VCaP (cell line): ENCODE data around the gene UGGT1.
A peak's percentile ranks its signal among the peaks of the same experiment; 100 is the strongest.

Source experiments
- H3K27ac ChIP-seq: fragments of 450-650 bp; 2 replicates; pipeline ENCODE4 v1.5.1; 2017
- TF ChIP-seq, protein P1 (sequence below): fragments of 450-650 bp; conservative IDR thresholded peaks from 2 replicates; pipeline ENCODE4 v1.5.1; 2017; ENCODE audit warnings: mild to moderate bottlenecking, moderate library complexity

The UGGT1 gene, protein sequence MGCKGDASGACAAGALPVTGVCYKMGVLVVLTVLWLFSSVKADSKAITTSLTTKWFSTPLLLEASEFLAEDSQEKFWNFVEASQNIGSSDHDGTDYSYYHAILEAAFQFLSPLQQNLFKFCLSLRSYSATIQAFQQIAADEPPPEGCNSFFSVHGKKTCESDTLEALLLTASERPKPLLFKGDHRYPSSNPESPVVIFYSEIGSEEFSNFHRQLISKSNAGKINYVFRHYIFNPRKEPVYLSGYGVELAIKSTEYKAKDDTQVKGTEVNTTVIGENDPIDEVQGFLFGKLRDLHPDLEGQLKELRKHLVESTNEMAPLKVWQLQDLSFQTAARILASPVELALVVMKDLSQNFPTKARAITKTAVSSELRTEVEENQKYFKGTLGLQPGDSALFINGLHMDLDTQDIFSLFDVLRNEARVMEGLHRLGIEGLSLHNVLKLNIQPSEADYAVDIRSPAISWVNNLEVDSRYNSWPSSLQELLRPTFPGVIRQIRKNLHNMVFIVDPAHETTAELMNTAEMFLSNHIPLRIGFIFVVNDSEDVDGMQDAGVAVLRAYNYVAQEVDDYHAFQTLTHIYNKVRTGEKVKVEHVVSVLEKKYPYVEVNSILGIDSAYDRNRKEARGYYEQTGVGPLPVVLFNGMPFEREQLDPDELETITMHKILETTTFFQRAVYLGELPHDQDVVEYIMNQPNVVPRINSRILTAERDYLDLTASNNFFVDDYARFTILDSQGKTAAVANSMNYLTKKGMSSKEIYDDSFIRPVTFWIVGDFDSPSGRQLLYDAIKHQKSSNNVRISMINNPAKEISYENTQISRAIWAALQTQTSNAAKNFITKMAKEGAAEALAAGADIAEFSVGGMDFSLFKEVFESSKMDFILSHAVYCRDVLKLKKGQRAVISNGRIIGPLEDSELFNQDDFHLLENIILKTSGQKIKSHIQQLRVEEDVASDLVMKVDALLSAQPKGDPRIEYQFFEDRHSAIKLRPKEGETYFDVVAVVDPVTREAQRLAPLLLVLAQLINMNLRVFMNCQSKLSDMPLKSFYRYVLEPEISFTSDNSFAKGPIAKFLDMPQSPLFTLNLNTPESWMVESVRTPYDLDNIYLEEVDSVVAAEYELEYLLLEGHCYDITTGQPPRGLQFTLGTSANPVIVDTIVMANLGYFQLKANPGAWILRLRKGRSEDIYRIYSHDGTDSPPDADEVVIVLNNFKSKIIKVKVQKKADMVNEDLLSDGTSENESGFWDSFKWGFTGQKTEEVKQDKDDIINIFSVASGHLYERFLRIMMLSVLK (N-terminal part only)

DNA sequence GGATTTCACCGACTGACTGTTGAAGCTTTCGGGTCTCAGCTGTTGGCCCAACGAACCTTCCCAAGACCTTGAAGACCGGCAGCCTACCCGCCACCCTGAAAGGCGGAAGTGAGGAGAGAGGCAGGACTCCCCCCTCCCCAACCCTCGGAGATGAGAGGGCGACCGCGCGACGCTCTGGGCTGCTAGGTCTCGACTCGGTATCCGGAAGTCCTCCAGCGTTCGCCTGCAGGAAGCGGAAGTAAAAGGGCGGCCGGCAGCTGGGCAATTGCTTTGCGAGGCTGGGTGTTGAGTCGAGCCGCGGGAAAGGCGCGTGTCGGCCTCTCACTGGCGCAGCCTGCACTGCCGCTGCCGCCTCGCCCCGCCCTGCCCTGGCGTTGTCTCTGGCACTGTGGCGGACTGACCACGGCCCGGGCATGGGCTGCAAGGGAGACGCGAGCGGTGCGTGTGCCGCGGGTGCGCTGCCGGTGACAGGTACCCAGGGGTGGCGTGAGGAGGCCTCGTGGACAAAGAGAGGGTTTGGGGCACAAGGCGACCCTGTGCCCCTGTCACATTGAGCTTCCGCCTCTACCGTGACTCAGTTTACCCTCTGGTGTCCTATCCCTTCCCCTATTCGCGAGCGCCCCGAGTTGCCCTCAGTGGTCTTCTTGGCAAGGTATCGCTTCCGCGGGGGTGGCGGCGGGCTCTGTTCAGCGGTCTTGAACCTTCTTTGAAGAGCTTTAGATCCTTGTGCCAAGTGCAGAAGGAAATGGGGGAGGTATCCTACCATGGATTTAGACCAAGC lies at the start of gene UGGT1:
TSS of gene UGGT1 (plus strand) at position 256 of the 781 bp plus-strand sequence. CDS start at position 414, 158 bp downstream.
- peak within 1 kb of the TSS; percentile 76 for H3K27ac ChIP-seq
- TF ChIP-seq, protein P1, sequence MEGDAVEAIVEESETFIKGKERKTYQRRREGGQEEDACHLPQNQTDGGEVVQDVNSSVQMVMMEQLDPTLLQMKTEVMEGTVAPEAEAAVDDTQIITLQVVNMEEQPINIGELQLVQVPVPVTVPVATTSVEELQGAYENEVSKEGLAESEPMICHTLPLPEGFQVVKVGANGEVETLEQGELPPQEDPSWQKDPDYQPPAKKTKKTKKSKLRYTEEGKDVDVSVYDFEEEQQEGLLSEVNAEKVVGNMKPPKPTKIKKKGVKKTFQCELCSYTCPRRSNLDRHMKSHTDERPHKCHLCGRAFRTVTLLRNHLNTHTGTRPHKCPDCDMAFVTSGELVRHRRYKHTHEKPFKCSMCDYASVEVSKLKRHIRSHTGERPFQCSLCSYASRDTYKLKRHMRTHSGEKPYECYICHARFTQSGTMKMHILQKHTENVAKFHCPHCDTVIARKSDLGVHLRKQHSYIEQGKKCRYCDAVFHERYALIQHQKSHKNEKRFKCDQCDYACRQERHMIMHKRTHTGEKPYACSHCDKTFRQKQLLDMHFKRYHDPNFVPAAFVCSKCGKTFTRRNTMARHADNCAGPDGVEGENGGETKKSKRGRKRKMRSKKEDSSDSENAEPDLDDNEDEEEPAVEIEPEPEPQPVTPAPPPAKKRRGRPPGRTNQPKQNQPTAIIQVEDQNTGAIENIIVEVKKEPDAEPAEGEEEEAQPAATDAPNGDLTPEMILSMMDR = no peak

DNA sequence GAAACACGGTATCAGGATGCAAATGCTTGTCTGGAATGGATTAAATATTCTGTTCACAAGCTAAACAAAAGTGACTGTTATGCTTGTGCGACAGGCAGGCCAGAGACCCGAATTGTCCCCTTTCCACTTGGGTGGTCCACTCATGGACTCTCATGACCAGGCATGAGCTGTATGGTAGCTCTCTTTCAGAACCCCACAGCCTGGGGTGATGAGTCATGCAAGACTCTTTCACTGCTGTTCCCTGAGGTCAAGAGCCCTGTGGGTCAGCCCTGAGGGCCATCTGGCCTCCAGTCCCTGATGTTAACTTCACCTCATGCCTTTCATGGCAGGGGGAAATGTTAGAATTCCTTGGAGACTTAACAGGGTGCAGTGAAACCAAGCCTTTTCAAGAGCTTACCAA lies 49.4 kb upstream of the UGGT1 start:
- TF ChIP-seq, protein P1 = no peak
- H3K27ac ChIP-seq = no peak overlapping the region

DNA sequence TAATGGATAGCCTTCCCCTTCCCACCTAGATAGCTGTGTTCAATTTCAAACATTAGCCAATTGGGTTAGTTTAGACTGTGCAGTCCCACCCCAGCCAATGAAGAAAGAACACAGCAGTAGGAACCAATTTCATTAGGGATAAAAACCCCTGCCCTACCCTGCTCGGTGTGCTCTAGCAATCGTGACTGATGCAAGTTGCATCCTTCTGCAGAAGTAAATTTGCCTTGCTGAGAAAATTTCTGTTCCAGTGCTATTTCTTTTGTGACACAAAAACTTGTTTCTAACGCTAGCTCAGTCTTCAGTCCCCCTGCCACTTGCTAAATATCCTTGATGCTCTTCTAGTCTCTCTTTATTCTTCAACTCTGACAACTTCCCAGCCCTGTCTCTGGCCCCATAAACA lies 48.0 kb upstream of the UGGT1 start:
- TF ChIP-seq, protein P1 = no peak
- no peak overlapping the region for H3K27ac ChIP-seq

DNA sequence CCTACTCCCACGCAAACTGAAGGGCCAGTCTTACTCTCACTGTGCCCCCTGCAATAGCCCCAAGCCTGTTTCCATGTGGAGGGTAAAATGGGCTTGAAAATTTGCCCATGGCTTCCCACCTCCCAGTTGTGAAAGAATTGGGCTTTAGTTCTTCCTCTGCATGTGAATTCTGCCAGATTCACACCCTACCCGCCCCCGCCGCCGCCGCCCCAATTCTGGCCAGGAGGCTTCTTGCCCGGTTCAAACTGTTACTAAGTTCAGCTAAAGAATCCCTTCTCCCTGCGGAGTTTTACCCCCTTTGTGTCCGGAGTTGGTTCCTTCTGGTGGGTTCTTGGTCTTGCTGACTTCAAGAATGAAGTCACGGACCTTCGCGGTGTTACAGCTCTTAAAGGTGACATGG lies 37.7 kb upstream of the UGGT1 start:
- H3K27ac ChIP-seq = no peak overlapping the region
- TF ChIP-seq, protein P1 = no peak

DNA sequence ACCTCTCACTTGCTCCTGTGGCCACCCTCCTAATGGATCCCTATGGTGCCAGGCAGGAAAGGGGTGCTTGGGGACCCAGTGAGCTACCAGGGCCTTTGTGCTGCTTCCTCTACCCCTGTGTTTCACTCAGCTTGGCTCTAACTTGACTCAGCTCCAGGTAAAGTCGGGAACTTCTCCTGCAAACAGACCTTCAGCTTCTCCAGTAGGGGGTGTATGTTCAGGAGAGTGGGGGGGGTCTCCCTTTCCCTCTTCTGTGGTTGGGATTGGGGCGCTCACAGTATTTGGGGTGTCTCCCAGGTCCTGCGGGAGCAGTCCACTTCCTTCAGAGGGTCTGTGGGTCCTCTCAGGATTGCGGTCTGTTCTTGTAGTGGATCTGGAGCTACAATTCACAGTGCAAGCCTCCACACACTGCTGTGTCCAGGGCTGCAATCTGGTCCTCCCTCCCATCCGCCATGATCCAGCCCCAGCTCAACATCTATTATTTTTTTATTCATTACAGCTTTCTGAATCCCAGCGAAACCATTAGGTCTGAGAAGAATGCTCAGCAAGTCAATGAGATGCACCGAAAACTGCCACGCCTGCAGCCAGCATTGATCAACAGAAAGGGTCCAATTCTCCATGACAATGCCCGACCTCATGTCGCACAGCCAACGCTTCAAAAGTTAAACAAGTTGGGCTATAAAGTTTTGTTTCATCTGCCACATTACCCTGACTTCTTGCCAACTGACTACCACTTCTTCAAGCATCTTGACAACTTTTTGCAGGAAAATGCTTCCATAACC lies 36.7 kb upstream of the UGGT1 start:
- no peak overlapping the region for H3K27ac ChIP-seq
- TF ChIP-seq, protein P1 = no peak

DNA sequence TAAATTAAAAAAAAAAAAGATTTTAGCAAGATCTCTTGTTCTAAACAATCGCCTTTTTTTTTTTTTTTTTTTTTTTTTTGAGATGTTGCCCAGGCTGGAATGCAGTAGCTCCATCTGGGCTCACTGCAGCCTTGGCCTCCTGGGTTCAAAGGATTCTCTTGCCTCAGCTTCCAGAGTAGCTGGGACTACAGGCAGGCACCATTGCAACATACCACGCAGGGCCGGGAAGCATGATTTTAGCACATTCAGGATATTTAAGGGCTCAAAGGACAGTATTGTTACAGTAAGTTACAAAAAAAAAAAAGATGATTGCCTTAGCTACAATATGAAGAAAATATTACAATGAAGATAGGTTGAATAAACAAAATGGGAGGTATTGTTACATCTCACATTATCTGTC lies 33.7 kb upstream of the UGGT1 start:
- TF ChIP-seq, protein P1 = no peak
- H3K27ac ChIP-seq = no peak overlapping the region
